HepG2 (cell line): Measurements from ENCODE around the gene CNTD1. TPM values are rescaled to one million over a fixed set of nuclear protein-coding genes. Genes with fewer than 3 reads are reported as not detected.

ENCODE experiments used
- ARID2 ChIP-seq: sonication (generic); formaldehyde crosslinking; IDR thresholded peaks from 2 replicates; pipeline ENCODE4 v1.8.1; 2022; ENCODE audit warnings: mild to moderate bottlenecking, missing genetic modification reagents, borderline replicate concordance
- BCLAF1 ChIP-seq: fragments of 450-650 bp; IDR thresholded peaks from 2 replicates; pipeline ENCODE4 v1.6.1; 2017; ENCODE audit warnings: mild to moderate bottlenecking
- BORCS8-MEF2B ChIP-seq: sonication (generic); formaldehyde crosslinking; IDR thresholded peaks from 2 replicates; pipeline ENCODE4 v1.8.0; 2022; ENCODE audit warnings: mild to moderate bottlenecking, missing genetic modification reagents
- ETV6 ChIP-seq: sonication (generic); formaldehyde crosslinking; conservative IDR thresholded peaks from 2 replicates; pipeline ENCODE4 v1.4.0; 2020; ENCODE audit warnings: missing genetic modification reagents
- HNRNPK ChIP-seq: fragments of 200-400 bp; formaldehyde crosslinking; IDR thresholded peaks from 2 replicates; pipeline ENCODE4 v1.6.1; 2018; ENCODE audit warnings: low read length, low read depth, moderate library complexity, mild to moderate bottlenecking; ENCODE audit not compliant: poor library complexity, severe bottlenecking
- HOXA7 ChIP-seq: sonication (generic); formaldehyde crosslinking; IDR thresholded peaks from 2 replicates; pipeline ENCODE4 v1.8.1; 2022; ENCODE audit warnings: mild to moderate bottlenecking, missing genetic modification reagents, moderate library complexity
- JUND ChIP-seq: sonication (generic); formaldehyde crosslinking; IDR thresholded peaks from 2 replicates; pipeline ENCODE4 v1.8.0; 2022; ENCODE audit warnings: mild to moderate bottlenecking, missing genetic modification reagents
- MEF2D ChIP-seq: sonication (generic); formaldehyde crosslinking; IDR thresholded peaks from 2 replicates; pipeline ENCODE4 v1.5.1; 2020; ENCODE audit warnings: mild to moderate bottlenecking, missing genetic modification reagents
- NCOR1 ChIP-seq: fragments of 200-600 bp; sonication (generic); IDR thresholded peaks from 2 replicates; pipeline ENCODE4 v1.7.0; 2017; ENCODE audit warnings: antibody characterized with exemption, low read length, borderline replicate concordance
- NKX3-1 ChIP-seq: sonication (generic); formaldehyde crosslinking; IDR thresholded peaks from 2 replicates; pipeline ENCODE4 v1.5.0; 2020; ENCODE audit warnings: missing genetic modification reagents
- PAF1 ChIP-seq: IDR thresholded peaks from 2 replicates; pipeline ENCODE4 v1.6.1; 2016; ENCODE audit warnings: missing genetic modification reagents, missing compliant biosample characterization
- PPARG ChIP-seq: conservative IDR thresholded peaks from 2 replicates; pipeline ENCODE4 v1.6.1; 2016; ENCODE audit warnings: missing biosample characterization, missing genetic modification reagents
- SETDB1 ChIP-seq: sonication (generic); formaldehyde crosslinking; IDR thresholded peaks from 2 replicates; pipeline ENCODE4 v1.5.1; 2020; ENCODE audit warnings: missing genetic modification reagents, mild to moderate bottlenecking, borderline replicate concordance
- TOPORS ChIP-seq: sonication (generic); formaldehyde crosslinking; IDR thresholded peaks from 2 replicates; pipeline ENCODE4 v1.8.0; 2023; ENCODE audit warnings: mild to moderate bottlenecking, missing genetic modification reagents
- U2AF2 ChIP-seq: fragments of 200-400 bp; formaldehyde crosslinking; IDR thresholded peaks from 2 replicates; pipeline ENCODE4 v1.6.1; 2017; ENCODE audit warnings: low read depth, mild to moderate bottlenecking, low read length
- ZBTB26 ChIP-seq: IDR thresholded peaks from 2 replicates; pipeline ENCODE4 v1.6.1; 2016; ENCODE audit warnings: missing compliant biosample characterization, missing genetic modification reagents, borderline replicate concordance
- ZBTB44 ChIP-seq: sonication (generic); formaldehyde crosslinking; IDR thresholded peaks from 2 replicates; pipeline ENCODE4 v1.4.0; 2020; ENCODE audit warnings: missing genetic modification reagents
- ZFP36L1 ChIP-seq: sonication (generic); formaldehyde crosslinking; IDR thresholded peaks from 2 replicates; pipeline ENCODE4 v1.8.0; 2022; ENCODE audit warnings: mild to moderate bottlenecking, missing genetic modification reagents, moderate library complexity
- ZNF251 ChIP-seq: sonication (generic); formaldehyde crosslinking; IDR thresholded peaks from 2 replicates; pipeline ENCODE4 v1.9.0; 2021; ENCODE audit warnings: mild to moderate bottlenecking, missing genetic modification reagents
- ZNF550 ChIP-seq: sonication (generic); formaldehyde crosslinking; IDR thresholded peaks from 2 replicates; pipeline ENCODE4 v1.4.0; 2020; ENCODE audit warnings: mild to moderate bottlenecking, missing genetic modification reagents, borderline replicate concordance
- ZNF619 ChIP-seq: sonication (generic); formaldehyde crosslinking; IDR thresholded peaks from 2 replicates; pipeline ENCODE4 v1.4.0; 2020; ENCODE audit warnings: mild to moderate bottlenecking, missing genetic modification reagents
- ZNF749 ChIP-seq: sonication (generic); formaldehyde crosslinking; IDR thresholded peaks from 2 replicates; pipeline ENCODE4 v1.8.0; 2022; ENCODE audit warnings: mild to moderate bottlenecking, missing genetic modification reagents, moderate library complexity, borderline replicate concordance
- ZNF773 ChIP-seq: sonication (generic); formaldehyde crosslinking; IDR thresholded peaks from 2 replicates; pipeline ENCODE4 v1.4.0; 2020; ENCODE audit warnings: missing genetic modification reagents, borderline replicate concordance
- polyA plus RNA-seq, 8 experiments: library from polyadenylated mRNA; depleted of rRNA in 3 of 8; stranded (reverse) in 7 of 8; unstranded in 1 of 8; fragments of >200 nt; fragmentation: Illumina TruSeq in 4 of 8; extraction: Trizol in 4 of 8; gene quantifications; 2 replicates each; pipeline versions ENCODE4 v1.2.1 to v1.2.3, GENCODE V29; 2011 to 2016; ENCODE audit warnings: low read depth in 4 of 8, missing spikeins in 1 of 8, mixed read lengths in 1 of 8; ENCODE audit not compliant: insufficient read depth in 1 of 8
- total RNA-seq, 5 experiments: library from RNA; depleted of rRNA; stranded (reverse); fragments of >200 nt; fragmentation: Illumina TruSeq; extraction: Trizol; gene quantifications; 2 replicates each; pipeline ENCODE4 v1.2.3, GENCODE V29; 2016; ENCODE audit warnings: low read depth in 1 of 5

Gene CNTD1
- total and polyA plus RNA-seq, 2 of the 13 experiments (the other 11 are each of a cell fraction or from before 2014, with no cell fraction given), result 0.11 to 0.15 TPM

- TF ChIP-seq BCLAF1, result no peak
- TF ChIP-seq NCOR1, result peak; percentile 23; the same call in 1 of the 2 replicates
- TF ChIP-seq ZNF773 (CRISPR knock-in tag), result peak; percentile 61; the same call in 1 of the 2 replicates
- TF ChIP-seq ZNF749 (CRISPR knock-in tag), result no peak
- no peak for TF ChIP-seq ZNF251 (CRISPR knock-in tag)
- TF ChIP-seq ETV6 (CRISPR knock-in tag), result peak; percentile 95
- peak; percentile 81; the same call in 1 of the 2 replicates for TF ChIP-seq MEF2D
- peak; percentile 62; the same call in 1 of the 2 replicates for TF ChIP-seq JUND
- no peak; the same call in 1 of the 2 replicates for TF ChIP-seq PAF1
- no peak for TF ChIP-seq ARID2
- TF ChIP-seq ZNF619 (CRISPR knock-in tag), result peak; percentile 74
- peak; percentile 77; the same call in 1 of the 2 replicates for TF ChIP-seq PPARG (CRISPR knock-in tag)
- TF ChIP-seq HOXA7 (CRISPR knock-in tag), result no peak
- TF ChIP-seq NKX3-1 (CRISPR knock-in tag), result peak; percentile 94
- peak; percentile 94 for TF ChIP-seq BORCS8-MEF2B (CRISPR knock-in tag)
- TF ChIP-seq TOPORS (CRISPR knock-in tag), result peak; percentile 61; the same call in 1 of the 2 replicates
- peak; percentile 93 for TF ChIP-seq ZBTB26 (CRISPR knock-in tag)
- no peak for TF ChIP-seq SETDB1 (CRISPR knock-in tag)
- TF ChIP-seq HNRNPK, result no peak
- no peak for TF ChIP-seq ZFP36L1
- no peak for TF ChIP-seq U2AF2
- TF ChIP-seq ZNF550 (CRISPR knock-in tag), result no peak
- peak; percentile 89; the same call in 1 of the 2 replicates for TF ChIP-seq ZBTB44 (CRISPR knock-in tag)
Observed at GRCh38 chr17:42773290-42774035, 25.2 kb upstream of the CNTD1 start, which contains the start of gene VPS25 (continued).
